Hippocampal formation (tissue), 2 donors: ENCODE results near the gene PRKAB2.
"Not testable (repeated sequence)": the region's sequence is repeated elsewhere in the genome, so short reads cannot be mapped to it uniquely, and the experiment has no call there.

ENCODE experiments used
- DNase-seq, 2 donors: peaks; one replicate each; lab custom pipeline; 2025; lab: John Stamatoyannopoulos, UW

PRKAB2 gene

DNA sequence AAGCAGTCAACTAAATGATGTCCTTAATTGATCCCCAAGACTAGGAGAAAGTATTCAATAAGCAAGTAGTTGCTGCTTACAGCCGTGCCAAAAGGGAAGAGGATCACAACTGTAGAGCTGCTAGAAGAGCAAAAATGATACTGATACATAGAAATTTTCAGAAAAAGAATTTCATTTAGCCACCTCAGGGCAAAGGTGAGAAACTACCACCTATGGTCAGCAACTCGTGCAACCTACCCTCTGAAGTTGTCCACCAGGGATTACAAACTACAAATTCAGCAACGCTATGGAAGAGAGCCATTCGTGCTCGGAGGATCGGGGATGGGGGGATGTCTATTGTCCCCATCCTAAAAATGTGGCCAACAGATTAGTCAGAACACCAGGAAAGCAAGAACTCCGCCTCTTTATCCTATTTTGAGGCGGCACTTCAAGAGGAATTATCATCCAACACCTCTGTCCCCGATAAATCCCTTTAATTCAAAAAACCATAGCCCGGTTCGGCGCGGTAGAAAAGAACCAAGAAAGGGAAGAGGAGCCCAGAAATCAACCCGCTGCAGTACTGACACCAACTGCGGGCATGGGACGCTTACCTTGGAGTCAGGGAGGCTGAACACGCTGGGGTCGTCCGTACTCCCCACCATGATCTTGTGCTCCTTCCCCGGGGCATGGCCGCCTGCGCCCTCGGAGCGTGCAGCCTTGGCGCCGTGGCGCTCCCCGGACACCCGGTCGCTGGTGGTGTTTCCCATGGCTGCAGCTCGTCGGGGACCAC, 687 bp downstream of the PRKAB2 start:
- no peak for DNase-seq

DNA sequence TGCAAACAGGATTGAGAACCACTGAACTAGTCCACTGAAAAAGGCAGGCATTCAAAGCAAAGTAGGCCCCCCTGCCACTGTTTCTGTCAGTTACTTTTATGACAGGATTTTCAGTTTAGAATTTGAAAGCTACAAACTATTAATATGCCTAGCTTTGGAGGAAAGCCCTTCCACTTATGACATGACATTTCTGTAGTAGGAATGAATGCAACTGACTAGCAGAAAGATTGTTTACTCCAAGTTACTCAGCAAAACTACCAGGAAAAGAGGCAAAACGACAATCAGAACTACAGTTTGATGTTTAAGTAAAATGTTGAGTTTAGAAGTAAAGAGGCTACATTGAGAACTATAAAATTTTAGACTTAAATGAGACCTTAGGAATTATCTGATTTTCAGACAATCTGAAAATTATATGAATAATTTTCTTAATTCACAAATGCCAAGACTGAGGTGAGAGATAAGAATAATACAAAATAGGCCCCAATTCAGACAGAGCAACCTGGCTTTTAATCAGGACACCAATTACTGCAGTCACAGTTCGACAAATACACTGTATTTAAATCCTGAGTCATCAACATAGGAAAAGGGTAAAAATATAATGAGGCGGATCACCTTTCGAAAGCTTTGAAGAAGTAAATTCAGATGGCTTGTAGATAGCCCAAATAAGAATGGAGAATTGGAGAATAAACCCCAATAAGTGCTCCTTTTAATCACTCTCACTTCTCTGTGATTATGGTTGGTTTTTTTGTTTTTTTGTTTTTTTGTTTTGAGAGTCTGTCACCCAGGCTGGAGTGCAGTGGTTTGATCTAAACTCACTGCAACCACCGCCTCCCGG, 2.2 kb downstream of the PRKAB2 start:
- DNase-seq = no peak

DNA sequence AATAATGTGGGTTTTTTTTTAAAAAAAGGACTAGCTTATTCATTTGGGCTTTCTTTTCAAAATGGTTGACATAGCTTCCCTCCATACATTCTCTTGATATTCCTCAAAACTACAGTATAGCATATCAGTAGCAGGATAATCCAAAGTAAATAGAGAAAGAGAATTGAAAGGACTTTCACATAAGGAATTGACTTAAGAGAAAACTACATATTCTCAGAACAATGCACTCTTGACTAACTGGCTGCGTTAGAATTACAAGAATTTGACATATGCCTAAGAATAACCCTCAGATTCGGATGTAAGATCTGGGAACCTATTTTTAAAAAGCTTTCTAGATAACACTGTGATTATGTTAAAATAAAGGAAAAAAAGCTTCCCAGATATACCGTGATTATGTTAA, 3.1 kb downstream of the PRKAB2 start:
- no peak for DNase-seq

DNA sequence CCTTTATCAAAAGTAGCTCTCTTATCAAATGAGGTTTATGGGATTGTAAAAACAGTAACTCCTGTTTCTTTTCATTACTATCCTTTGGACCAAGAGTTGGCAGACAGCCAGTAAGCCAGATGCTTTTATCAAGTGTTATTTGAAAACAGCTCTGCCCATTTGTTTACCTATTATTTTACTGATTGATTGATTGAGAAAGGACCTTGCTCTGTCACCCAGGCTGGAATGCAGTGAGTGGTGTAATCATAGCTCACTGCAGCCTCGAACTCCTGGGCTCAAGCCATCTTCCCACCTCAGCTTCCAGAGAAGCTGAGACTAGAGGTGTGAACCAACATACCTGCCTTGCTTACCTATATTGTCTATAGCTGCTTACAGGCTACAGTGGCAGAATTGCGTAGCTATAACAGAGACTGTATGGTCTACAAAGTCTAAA, 3.6 kb downstream of the PRKAB2 start:
- no peak for DNase-seq

DNA sequence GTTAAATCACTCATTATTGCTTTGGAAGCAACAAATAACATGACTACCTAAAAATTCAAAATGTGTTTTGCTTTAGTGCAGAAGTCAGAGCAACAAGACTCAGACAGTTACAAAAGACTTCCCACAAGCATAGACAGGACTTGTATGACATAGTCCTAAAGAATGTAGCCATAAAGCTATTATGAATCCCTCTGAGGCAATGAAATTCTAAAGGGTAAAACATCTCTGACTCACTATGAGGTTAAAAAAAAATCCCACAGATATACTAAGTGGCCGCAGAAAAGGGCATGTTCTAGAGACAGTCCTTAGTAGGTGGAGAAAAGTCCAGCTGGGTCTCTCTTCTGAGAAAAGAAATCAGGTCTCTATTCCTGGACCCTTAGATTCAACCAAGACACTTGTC, 4.9 kb downstream of the PRKAB2 start:
- no peak for DNase-seq

DNA sequence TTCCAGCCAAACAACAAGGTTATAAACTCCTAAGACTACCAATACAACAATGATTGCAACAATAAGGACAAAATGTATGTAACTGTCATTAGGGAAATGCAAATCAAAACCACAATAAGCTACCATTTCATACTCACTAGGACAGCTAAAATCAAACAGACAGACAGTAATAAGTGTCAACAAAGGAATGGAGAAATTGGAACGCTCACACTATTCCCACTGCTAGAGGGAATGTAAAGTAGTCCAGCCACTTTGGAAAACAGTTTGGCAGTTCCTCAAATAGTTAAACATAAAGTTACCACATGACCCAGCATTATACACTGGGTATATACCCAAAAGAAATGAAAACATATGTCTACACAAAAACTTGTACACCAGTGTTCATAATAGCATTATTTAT, 9.3 kb downstream of the PRKAB2 start:
- no peak for DNase-seq

DNA sequence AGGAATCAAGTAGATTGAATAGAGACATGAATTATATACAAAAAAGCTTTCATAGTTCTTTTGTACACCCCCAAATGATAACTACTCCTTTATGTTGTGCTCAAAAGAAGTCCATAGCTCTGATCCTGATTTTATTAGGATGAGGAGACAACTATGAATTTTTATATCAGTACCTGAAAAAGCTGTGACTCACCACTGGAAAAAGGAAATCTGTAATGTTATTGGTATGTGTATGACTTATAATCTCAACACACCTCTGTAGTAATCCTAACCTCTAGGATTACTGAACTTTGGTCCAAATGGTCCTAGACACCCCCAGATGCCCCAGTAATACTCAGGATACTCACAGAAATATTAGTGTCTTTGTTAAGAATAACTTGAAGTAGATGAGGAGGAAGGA, 10.2 kb downstream of the PRKAB2 start:
- no peak for DNase-seq

DNA sequence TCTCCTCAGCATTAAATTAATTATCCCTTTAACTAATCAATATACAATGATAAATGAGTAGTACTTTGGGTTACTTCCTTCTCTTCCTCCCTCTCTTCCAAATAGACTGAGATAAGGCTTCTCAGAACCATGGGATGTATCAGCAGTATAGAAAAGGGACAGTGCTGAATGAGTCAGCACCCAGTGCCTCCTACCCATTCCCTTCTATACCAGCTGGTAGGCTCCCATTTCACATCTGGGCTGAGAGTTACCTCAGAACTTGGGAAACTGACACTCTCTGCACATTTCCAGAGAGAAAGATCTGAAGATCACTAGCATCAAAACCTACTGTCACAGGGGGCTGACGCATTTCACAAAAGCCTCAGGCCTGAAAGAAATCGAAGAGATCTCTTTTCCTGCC, 15.2 kb downstream of the PRKAB2 start:
- DNase-seq = not testable (repeated sequence)

DNA sequence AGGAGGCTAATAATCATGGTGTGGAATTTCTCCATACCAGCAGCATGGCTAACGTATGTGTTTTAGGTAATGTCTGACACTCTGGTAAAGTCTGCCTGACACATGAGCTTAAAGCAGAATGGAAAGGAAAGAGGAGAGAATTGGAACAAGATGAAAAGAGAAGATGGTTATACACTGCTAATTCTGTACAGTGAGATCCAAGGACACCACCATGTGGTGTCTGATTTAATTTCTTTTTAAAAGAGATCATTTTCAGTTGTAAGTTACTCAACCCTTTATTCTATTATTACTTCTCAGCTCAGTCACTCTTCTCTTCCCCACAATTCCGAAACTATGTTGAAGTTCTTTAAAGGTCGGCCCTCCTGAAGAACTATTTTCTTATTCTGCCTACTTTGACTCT, 15.6 kb downstream of the PRKAB2 start:
- DNase-seq = no peak

DNA sequence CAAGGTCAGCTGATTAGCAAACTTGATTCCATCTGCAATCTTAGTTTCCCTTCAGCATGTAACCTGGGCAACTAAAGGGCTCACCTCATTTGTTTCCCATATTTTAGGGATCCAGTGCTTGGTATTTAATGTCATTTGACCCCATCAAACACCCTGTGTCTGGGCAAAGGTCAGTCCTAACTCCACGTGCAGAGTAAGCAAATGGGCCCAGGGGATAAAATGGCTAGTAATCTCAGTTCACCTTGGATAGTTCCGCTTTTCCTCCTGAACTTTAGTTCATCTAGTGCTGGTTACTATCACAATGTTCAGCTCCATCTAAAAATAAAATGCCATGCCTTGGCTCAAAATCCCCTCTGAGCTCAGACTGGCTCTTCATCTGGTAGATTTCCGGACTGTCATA, 19.5 kb downstream of the PRKAB2 start:
- no peak for DNase-seq

DNA sequence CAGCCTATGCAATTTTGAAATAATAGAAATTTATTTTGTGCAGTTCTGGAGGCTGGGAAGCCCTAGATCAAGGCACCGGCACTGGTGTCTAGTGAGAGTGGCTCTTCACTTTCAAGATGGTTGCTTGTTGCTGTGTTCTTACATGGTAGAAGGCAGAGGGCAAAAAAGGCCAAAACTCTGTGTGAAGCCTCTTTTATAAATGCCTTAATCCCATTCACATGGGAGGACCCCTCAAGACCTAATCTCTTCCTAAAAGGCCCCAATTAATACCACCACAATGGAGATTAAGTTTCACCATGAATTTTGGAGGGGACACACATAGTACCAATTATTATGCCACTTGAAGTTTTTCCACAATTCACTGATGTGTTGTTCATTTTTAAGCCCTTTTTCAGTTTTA, 21.0 kb downstream of the PRKAB2 start:
- DNase-seq = no peak

DNA sequence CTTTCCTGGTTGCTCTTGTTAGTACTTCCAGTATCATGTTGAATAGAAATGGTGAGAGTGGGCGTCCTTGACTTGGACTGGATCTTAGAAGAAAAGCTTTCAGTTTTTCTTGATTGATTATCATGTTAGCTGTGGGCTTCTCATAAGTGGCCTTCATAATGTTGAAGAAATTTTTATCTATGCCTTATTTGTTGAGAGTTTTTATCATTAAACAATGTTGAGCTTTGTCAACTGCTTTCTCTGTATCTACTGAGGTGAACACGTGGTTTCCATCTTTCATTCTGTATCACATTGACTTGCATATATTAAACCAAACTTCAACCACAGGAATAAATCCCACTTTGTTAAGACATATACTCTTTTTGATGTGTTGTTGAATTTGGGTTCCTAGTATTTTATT, 29.4 kb downstream of the PRKAB2 start:
- no peak for DNase-seq

DNA sequence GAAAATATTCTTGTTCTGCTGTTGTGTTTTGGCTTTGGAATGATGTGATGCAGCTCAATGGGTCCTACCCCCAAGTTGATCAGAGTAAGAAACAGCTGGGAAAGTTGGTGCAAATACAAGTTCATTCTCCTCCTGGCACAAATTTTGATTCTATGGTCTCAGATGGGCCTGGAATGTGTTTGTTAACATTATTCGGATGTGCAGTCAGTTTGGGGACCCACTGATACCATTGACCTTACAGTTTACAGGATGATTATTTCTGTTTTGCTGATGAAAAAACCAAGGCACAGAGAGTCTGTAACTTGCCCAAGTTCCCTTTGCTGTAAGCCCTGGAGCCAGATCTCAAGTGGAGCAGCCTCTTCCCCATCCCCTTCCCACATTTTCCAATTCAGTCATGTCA, 41.5 kb downstream of the PRKAB2 start:
- DNase-seq = not testable (repeated sequence)

DNA sequence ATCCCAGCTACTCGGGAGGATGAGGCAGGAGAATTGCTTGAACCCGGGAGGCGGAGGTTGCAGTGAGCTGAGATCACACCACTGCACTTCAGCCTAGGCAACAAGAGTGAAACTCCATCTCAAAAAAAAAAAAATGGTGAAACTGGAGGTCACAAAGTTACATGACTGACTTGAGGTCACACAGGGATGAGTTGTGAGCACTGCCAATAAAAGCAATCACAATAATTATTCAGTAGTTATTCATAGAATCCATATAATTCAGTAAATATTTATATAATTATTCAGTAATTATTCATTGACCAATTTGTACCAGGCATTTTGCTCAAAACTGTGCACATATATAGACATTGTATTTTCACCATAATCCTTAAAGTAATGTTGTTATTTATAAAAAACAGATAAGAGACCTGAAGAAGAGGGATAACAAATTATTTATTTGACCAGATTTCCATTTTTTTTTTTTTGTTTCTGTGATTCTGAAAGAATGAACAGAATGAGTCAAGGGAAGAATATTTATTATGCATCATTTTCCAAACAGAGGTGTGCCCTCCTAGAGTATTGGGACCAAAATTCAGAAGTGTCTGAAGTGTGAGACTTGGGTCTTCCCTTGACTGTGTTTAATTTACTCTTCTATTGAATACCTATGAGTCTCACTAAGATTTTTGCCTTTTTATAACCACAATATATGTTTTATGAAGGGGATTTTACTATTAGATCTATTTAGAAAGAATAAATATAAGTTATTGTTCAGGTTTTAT, 43.0 kb downstream of the PRKAB2 start:
- no peak for DNase-seq

DNA sequence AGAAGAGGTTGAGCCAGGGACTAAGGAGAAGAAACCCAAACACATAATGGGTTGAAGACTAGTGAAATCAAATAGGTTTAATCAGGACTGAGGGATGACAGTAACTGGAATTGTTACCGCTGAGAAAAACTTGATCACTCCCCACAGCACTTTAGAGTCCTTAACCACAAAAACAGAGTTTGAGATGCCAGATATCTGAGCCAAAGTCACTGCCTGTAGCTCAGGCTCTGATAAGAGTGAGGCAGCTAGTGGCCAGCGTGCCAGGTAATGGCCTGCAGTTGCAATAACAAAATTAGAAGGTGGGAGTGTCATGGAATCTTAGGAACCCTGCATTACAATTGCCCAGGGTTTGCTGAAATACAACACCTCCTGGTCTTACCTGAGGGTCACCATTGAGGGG, 48.0 kb downstream of the PRKAB2 start:
- DNase-seq = no peak

DNA sequence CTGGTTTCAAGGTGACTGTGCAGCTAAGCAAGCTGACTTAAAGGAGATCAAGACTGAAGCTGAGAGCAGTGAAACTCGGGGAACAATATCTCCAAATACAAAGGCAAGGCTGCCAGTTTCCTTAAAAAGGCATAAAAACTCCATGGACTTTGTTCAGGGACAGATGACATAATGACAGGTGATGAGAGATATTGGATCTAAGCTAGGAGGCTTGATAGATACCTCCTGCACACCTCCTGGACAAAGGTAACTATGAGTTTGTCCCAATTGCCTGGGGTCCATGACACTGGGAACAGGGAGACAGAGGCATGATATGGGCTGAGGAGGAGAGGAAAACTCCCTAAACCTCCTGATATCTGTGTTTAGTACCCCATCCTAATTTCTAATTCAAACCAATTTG, 55.2 kb downstream of the PRKAB2 start:
- no peak for DNase-seq

DNA sequence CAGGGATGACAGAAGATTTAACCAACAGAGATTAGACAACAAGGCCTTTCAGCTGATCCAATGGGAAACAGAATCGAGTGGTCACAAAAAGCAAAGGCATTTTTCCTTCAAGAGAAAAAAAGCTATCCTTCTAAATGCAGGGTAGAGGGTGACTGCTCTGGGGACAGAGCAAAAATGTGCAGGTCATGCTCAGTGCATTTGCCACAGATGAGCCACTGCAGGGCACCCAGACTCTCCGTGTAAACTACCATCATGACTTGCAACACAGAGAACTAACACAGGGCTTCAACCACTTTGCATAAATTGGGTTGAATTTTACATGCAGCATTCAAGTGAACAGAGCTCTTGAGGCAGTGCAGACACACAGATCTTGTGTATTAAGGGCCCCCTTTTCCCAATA, 56.8 kb downstream of the PRKAB2 start:
- no peak for DNase-seq

DNA sequence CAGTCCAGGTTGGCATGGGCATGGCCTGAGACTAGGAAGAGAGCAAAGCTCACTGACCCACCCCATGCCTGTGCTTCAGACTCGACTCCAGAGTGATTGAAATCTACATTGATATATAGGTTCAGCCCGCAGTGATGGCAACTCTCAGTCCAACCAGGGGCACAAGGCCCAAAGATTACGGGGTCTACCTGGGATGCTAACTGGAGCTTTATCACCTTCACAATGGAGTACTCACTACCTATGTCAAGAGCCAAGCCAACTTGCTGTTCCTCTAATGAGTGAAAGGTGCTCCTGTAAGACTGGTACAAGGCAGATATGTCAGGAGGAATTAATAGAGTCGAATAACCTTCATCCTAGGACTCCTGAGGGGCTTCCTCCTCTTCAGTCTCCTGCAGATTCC, 57.2 kb downstream of the PRKAB2 start:
- DNase-seq = not testable (repeated sequence)

DNA sequence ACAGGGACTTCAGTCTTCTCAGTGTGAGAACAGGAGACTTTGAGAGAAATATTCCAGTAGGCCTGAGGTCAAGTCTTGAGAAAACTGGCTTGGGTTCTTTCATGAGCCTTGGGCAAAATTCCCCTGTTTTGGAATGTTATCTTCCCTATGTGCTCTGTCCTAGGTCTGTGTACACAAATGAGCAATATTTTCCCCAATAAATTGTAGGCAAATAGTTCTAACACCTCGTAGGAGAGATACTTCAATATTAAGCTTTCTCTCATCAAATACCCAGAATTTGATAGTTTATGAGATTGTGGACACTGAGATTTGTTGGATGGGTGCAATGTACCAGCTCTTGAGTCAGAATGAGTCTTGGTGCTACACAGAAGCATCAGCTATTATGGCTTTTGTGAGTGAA, 57.9 kb downstream of the PRKAB2 start:
- not testable (repeated sequence) for DNase-seq

DNA sequence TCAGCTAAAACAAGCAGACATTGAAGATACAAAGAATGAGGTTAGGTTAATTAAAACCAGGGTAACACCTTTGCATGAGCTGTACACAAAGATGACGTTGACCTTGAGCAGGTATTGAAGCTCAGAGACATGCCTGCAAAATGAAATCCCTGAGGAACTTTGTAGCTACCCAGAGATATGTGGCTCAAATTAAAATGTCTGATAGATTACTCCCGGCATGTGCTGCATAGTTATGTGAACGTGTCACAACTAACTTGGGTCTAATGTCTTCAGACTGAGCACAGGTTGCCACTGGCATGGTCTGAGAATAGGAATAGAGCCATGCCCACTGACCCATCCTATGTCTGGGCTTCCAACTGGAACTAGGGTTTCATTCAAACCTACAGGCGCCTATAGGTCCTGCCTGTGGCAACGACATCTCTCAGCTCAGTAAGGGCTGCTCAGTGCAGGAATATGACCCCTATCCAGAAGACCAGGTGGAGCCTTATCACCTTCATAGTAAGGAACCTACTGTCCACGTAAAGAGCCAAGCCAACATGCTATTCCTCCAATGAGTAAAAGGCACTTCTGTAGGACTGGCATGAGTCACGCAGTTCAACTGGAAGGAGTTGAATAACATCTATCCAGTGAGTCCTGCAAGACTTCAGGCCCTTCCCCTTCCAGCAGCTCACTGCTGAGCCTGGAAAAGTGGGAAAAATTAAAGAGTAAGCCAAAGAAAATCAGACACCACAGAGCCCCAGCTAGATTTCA, 60.7 kb downstream of the PRKAB2 start:
- DNase-seq = no peak

DNA sequence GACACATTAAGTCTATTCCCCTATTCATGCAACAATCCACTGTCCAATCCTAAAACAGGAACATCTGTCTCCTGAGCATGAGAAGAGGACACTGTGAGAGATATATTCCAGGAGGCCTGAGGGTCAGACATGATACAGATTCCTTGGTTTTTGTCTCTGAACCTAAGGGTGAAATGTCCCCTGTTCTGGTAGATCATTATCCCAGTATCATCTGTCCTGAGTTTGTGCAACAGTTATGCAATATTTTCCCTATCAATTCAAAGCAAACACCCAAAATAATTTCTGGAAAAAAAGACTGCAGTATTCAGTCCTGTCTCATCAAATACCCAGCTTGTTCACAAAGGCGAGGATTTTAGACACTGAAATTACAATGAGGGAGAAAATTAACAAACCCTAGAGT, 61.4 kb downstream of the PRKAB2 start:
- DNase-seq = no peak

DNA sequence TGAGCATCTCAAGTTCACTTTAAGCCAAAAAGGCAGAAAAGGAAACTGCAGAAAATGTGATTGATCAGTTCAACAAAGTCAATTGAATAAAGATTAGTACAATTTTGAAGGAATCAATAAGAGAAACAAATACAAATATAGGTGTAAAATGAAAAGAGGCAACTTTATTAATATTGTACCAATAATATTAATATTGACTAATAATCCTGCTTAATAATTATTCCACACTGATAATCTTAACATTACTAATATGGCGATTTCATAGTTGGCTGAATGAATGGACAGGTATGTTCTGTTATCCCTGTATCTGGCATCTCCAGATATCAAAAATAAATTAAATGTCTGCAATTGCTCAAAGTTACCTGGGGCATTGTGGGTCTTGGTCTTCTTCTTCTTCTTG, 61.8 kb downstream of the PRKAB2 start:
- no peak for DNase-seq
